Medulla oblongata (tissue), 1 donor: Measurements from ENCODE around the gene OSBPL9.
"Not testable (repeated sequence)": the region's sequence is repeated elsewhere in the genome, so short reads cannot be mapped to it uniquely, and the experiment has no call there.

Experiments used
- DNase-seq: peaks from one replicate; pipeline ENCODE4 v3.0.0-alpha.2; 2015; ENCODE audit errors: extremely low spot score

OSBPL9 gene

GRCh38 chr1:51610104-51610503, 6.8 kb upstream of the OSBPL9 start:
- DNase-seq, result not testable (repeated sequence)

DNA sequence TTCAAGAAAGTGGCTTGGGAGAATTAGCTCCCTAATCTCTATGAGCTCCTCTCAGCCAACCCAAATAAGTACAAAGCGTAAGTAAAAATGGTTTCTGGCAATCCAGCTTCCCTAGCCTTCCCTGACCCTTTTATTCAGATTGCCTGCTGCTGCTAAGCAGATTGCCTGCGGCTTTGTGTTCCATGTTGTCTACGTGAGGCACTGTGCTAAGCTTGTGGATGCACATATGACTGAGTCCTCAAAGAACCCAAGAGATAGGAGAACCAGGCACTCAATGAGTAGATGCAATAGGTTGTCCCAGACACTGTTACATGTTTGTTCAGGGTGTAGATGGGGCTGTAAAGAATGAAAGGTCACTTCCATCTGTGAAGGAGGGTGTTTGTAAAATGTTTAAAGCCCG, 6.3 kb upstream of the OSBPL9 start:
- DNase-seq, result no peak

DNA sequence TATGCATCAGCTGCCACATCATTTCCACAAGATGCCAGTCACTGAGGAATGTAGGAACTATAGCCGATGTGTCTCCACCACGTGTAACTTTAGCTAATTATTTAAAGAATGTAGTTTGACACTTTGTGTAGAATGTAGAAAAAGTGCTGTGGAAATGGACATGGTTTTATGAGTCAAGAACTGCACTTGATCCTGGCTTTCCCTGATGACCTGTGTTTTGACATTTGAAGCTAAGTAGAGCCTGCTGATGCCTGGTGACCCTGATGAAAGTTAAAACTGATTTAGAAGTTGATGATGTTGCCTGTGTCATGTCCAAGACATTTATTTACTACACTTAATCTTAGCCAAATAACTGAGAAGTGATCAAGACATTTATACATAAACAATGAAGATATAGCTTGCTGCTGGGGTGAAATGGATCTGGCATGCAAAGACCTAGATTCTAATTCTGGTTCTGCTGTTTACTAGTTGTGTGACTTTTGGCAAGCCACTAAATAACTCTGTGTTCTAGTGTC, 4.4 kb upstream of the OSBPL9 start:
- DNase-seq, result no peak

- no peak for DNase-seq
Observed at GRCh38 chr1:51615780-51616291, 1.1 kb upstream of the OSBPL9 start.

DNA sequence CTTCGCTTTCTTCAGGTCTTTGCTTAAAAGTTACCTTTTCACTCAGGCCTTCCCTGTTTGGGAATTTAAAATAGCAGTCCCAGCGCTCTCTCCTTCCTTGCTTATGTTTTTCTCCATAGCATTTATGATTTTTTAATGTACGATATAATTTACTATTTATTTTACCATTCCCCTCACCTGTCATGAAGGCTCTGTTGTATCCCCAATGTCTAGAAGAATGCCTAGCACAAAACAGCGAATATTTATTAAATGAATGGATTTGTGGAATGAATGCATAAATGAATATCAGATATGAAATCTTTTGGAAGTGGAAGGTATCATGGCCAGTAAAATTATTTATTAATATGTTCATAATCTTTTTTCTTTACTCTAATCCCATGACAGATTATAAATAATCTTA, 402 bp upstream of the OSBPL9 start:
- no peak for DNase-seq

DNA sequence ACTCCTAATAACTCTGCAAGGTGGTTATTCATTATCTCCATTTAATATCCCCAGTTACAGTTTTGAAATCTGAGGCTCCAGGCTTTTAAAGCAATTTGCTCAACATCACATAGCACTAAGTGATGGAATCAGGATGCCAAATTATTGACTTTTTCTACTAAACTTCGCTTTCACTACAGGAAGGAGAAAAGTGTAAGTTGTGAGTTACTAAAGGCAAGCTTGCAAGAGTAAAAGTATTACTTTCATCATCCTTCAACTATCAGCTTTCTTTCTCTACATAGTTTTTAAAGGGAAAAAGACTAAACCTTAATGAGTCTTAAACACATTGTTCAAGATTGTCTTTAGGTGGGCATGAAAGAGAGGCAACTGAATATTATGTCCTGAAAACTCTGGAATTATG, 1.8 kb downstream of the OSBPL9 start:
- DNase-seq, result no peak

- DNase-seq, result no peak
Observed at GRCh38 chr1:51620470-51620869, 3.6 kb downstream of the OSBPL9 start.

GRCh38 chr1:51621161-51621560, 4.3 kb downstream of the OSBPL9 start:
- no peak for DNase-seq

DNA sequence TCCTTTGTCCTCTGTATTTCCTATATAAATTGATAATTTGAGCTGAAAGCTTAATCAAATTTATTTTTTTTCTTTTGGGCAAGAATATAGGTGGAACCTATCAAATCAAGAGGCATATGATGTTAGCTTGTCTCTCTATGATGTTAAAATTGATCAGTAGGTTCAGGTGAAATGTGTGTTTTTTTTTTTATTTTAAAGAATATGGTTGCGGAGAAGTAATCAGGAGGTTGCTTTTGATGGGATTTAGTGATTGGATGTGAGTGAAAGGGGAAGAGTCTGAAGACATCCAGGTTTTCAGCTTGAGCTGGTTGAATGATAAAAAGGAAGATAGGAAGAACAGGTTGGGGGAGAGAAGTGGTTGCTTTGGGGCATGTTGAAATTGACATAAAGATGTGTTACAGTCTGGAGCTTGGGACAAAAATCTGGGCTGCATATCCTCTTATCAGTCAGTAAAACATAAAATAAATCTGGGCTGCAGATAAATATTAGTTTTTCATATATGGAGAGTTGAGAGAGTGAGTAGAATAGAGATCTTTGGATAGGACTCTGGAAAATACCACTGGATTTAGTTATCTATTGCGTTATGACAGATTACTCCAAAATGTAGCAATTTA, 5.1 kb downstream of the OSBPL9 start:
- no peak for DNase-seq

- DNase-seq, result no peak
Observed at GRCh38 chr1:51622455-51622913, 5.6 kb downstream of the OSBPL9 start.

GRCh38 chr1:51623025-51623424, 6.1 kb downstream of the OSBPL9 start:
- no peak for DNase-seq

- DNase-seq, result no peak
Observed at GRCh38 chr1:51623450-51623849, 6.6 kb downstream of the OSBPL9 start.

DNA sequence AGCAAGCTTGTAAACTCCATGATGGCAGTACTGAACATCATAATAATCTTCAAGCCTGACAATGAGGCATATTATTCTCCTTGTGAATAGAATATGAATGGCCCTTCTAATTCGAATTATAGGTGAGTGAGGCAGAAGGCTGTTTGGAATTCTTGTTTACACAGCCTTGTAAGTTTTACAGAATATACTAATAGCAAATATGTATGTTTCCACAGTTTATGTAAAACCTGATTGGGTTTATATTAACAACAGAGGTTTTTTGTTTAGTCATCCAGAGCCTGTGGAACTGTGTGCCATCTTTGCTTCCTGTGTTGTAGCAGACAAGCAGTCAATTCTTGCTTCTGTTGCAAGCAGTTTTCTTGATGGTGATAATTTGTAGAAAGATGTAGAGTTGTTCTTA, 8.0 kb downstream of the OSBPL9 start:
- peak; percentile 62 for DNase-seq

DNA sequence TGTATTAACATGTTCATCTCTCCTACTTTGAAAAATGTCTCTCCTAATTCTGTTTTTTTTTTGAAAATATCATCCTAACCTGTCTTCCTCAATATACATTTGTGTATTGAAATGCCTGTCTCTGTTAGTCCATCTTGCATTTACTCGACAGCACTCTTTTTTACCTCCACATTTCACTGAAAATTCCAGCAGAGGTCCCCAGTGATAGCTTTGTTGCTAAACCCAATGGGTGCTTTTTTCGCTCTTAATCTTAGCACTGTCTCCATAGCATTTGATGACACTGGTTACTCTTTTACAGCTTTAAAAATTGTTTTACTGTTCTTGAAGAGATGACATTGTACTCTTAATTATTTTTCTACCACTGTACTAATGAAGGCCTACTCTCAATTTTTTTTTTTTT, 10.8 kb downstream of the OSBPL9 start:
- DNase-seq, result peak; percentile 69

- no peak for DNase-seq
Observed at GRCh38 chr1:51628715-51629590, 12.1 kb downstream of the OSBPL9 start.

- no peak for DNase-seq
Observed at GRCh38 chr1:51629918-51630317, 13.0 kb downstream of the OSBPL9 start.

GRCh38 chr1:51630393-51630792, 13.5 kb downstream of the OSBPL9 start:
- DNase-seq, result no peak

DNA sequence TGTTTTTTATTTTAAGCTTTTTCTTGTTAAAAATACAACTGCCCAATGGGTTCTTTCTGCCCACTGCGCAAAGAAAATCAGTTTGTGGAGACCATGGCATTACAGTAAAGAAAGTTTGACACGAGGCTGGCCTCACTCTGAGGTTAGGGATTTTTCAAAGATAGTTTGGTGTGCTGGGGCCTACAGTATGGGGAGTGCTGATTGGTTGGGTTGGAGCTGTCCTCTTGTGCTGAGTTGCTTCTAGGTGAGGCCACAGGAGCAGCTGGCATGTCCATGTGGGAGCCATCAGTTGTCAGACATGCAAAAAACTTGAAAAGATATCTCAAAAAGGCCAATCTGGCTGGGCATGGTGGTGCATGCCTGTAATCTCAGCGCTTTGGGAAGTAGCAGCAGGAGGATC, 14.0 kb downstream of the OSBPL9 start:
- no peak for DNase-seq

GRCh38 chr1:51631747-51632146, 14.9 kb downstream of the OSBPL9 start:
- DNase-seq, result no peak

DNA sequence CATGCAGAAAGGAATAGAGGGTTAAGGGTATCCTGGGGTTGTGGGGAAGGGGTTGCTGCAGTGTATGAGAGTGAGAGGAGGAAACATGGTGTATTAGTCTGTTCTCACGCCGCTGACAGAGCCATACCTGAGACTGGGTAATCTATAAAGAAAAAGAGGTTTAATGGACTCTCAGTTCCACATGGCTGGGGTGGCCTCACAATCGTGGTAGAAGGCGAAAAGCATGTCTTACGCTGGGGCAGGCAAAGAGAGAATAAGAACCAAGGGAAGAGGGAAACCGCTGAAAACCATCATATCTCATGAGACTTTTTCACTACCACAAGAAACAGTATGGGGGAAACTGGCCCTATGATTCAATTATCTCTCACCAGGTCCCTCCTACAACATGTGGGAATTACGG, 17.7 kb downstream of the OSBPL9 start:
- DNase-seq, result no peak

- DNase-seq, result no peak
Observed at GRCh38 chr1:51635615-51636014, 18.7 kb downstream of the OSBPL9 start.

DNA sequence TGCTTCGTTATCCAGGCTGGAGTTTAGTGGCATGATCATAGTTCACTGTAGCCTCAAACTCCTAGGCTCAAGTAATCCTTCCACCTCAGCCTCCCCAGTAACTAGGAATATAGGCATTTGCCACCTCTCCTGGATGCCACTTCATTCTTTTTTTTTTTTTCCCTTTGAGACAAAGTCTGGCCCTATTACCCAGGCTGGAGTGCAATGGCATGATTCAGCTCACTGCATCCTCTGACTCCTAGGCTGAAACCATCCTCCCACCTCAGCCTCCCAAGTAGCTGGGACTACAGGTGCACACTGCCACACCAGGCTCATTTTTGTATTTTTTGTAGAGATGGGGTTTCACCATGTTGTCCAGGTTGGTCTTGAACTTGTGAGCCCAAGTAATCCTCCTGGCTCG, 19.3 kb downstream of the OSBPL9 start:
- DNase-seq, result no peak
